ENCODE data around the gene PPP6R3. TPM values are rescaled to one million over a fixed set of nuclear protein-coding genes. Genes with fewer than 3 reads are reported as not detected.

The PPP6R3 gene
- polyA plus RNA-seq, 2 donors, result 23.0 to 24.8 TPM

DNA sequence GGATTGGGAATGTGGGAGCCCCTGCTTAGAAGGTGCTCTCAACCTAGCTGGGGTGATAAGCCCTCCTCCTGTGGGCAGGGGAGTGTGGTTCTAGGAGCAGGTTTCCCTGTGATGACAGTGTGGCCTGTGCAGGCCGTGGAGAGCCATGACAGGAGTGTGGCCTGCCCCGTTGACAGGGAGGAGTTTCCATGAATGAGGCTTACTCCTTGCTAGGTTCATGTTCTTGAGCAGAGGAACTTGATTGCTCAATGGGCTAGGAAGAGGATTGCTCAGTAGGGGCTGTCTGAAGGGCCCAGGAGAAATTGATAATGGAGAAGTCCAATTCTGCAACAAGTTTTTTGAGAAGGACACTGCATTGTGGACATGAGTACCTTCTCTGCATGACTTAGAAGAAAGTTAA is 92.0 kb downstream of the PPP6R3 start:
- no peaks in the 10 kb centered on the region for H3K9me3 ChIP-seq (ENCODE audit: control insufficient read depth in 2 of 2, insufficient read depth in 1 of 2, low read depth in 1 of 2, low read length in 1 of 2)
- H3K4me1 ChIP-seq (ENCODE audit: control insufficient read depth in 2 of 2, insufficient read depth in 2 of 2, low read length in 1 of 2), result no peaks in the 10 kb centered on the region
- peaks cover 11 to 16% of the 10 kb centered on the region in 2 donors for H3K36me3 ChIP-seq (ENCODE audit: control insufficient read depth in 2 of 2, insufficient read depth in 2 of 2, low read length in 1 of 2)
- no peaks in the 10 kb centered on the region for H3K27me3 ChIP-seq (ENCODE audit: control insufficient read depth in 1 of 2, insufficient read depth in 2 of 2, low read length in 2 of 2)
- H3K4me3 ChIP-seq (ENCODE audit: low read depth in 1 of 2, low read length in 2 of 2), result no peak overlapping the region
- no peak overlapping the region for H3K27ac ChIP-seq (ENCODE audit: low read depth in 2 of 2, low read length in 1 of 2)
- WGBS, 2 donors, result 90% methylated on average over 2 of the region's 2 CpGs

DNA sequence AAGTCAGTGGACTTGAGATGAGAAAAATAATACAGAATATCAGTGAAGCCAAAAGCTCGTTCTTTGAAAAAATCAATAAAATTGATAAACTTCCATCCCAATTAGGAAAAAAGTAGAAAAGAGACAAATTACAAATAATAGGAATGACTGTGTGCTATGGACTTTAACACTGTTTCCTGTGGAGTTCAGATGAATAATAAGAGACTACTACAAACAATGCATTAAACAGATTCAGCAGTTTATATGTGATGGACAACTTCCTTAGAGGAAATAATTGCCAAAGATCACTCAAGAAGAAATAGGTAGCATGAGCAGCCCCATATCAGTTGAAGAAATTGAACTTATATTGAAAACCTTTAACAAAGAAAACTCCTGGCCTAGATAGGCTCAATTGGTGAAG is 99.7 kb downstream of the PPP6R3 start:
- no peaks in the 10 kb centered on the region for H3K27me3 ChIP-seq (ENCODE audit: control insufficient read depth in 1 of 2, insufficient read depth in 2 of 2, low read length in 2 of 2)
- no peaks in the 10 kb centered on the region for H3K4me1 ChIP-seq (ENCODE audit: control insufficient read depth in 2 of 2, insufficient read depth in 2 of 2, low read length in 1 of 2)
- H3K27ac ChIP-seq (ENCODE audit: low read depth in 2 of 2, low read length in 1 of 2), result no peak overlapping the region
- H3K9me3 ChIP-seq (ENCODE audit: control insufficient read depth in 2 of 2, insufficient read depth in 1 of 2, low read depth in 1 of 2, low read length in 1 of 2), result no peaks in the 10 kb centered on the region
- peaks cover 3 to 13% of the 10 kb centered on the region in 2 donors for H3K36me3 ChIP-seq (ENCODE audit: control insufficient read depth in 2 of 2, insufficient read depth in 2 of 2, low read length in 1 of 2)
- 88 to 95% methylated on average over 1 of the region's 1 CpG for WGBS, 2 donors
- H3K4me3 ChIP-seq (ENCODE audit: low read depth in 1 of 2, low read length in 2 of 2), result no peak overlapping the region

DNA sequence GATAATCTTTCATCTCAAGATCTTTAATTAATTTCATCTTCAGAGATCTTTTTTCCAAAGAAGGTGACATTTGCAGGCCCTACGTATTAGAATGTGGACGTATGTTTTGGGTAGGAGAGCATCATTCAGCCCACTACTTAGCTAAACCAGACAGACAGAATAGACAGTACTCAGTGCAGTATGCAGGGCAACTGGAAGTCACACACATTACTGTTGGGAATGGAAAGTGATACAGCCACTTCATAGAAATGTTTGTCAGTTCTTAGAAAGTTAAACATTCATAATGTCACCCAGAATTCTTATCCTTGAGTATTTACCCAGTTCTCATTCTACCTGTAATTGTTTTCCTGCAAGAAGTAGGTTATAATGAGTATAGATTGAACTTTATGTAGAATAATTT is 102.9 kb downstream of the PPP6R3 start:
- Histone ChIP-seq H3K4me3 (ENCODE audit: low read depth in 1 of 2, low read length in 2 of 2) (no peak overlapping the region), H3K36me3 (ENCODE audit: control insufficient read depth in 2 of 2, insufficient read depth in 2 of 2, low read length in 1 of 2) (peaks cover 11 to 13% of the 10 kb centered on the region in 2 donors), H3K9me3 (ENCODE audit: control insufficient read depth in 2 of 2, insufficient read depth in 1 of 2, low read depth in 1 of 2, low read length in 1 of 2) (no peaks in the 10 kb centered on the region), H3K27ac (ENCODE audit: low read depth in 2 of 2, low read length in 1 of 2) (no peak overlapping the region), H3K4me1 (ENCODE audit: control insufficient read depth in 2 of 2, insufficient read depth in 2 of 2, low read length in 1 of 2) (no peaks in the 10 kb centered on the region), H3K27me3 (ENCODE audit: control insufficient read depth in 1 of 2, insufficient read depth in 2 of 2, low read length in 2 of 2) (no peaks in the 10 kb centered on the region)
- 94 to 95% methylated on average over 2 of the region's 2 CpGs for WGBS, 2 donors

DNA sequence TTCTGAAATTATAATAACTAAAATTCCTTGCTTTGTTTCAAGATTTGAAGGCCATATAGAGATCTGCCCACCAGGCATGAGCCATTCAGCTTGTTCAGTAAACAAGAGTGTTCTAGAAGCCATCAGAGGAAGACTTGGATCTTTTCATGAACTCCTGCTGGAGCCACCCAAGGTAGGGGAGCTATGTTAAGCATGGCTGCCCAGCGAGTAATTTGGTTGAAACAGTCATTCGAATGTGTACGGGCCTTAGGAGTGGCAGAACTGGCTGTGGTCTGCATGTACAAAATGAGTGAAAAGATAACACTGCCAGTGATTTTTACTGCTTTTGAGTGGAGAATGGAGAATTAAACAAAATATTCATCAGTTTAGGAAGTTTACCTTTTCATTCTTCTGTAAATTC is 103.7 kb downstream of the PPP6R3 start:
- no peak overlapping the region for H3K27ac ChIP-seq (ENCODE audit: low read depth in 2 of 2, low read length in 1 of 2)
- H3K27me3 ChIP-seq (ENCODE audit: control insufficient read depth in 1 of 2, insufficient read depth in 2 of 2, low read length in 2 of 2), result no peaks in the 10 kb centered on the region
- H3K4me1 ChIP-seq (ENCODE audit: control insufficient read depth in 2 of 2, insufficient read depth in 2 of 2, low read length in 1 of 2), result no peaks in the 10 kb centered on the region
- H3K4me3 ChIP-seq (ENCODE audit: low read depth in 1 of 2, low read length in 2 of 2), result no peak overlapping the region
- H3K9me3 ChIP-seq (ENCODE audit: control insufficient read depth in 2 of 2, insufficient read depth in 1 of 2, low read depth in 1 of 2, low read length in 1 of 2), result no peaks in the 10 kb centered on the region
- WGBS, 2 donors, result 97% methylated on average over 3 of the region's 3 CpGs
- H3K36me3 ChIP-seq (ENCODE audit: control insufficient read depth in 2 of 2, insufficient read depth in 2 of 2, low read length in 1 of 2), result peaks cover 11 to 13% of the 10 kb centered on the region in 2 donors

DNA sequence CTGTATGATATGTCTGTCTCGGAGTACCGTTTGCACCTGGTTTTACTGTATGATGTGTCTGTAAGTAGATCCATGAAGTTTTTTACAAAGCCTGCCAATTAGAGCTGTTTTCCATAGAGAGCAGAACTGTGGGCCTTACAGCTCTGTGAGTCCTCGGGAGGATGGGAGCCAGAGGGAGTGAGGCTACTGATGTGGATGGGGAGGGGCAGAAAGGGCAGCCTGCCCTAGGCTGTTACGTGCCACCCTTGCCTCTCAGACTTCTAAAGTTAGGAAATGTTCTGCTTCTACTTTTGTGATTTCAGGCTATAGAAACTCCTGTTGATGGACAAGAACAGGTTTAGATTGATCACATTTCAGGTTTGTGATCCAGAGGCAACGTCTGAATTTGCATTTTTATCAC is 105.2 kb downstream of the PPP6R3 start:
- H3K4me3 ChIP-seq (ENCODE audit: low read depth in 1 of 2, low read length in 2 of 2), result no peak overlapping the region
- H3K36me3 ChIP-seq (ENCODE audit: control insufficient read depth in 2 of 2, insufficient read depth in 2 of 2, low read length in 1 of 2), result peaks cover 10 to 11% of the 10 kb centered on the region in 2 donors
- no peaks in the 10 kb centered on the region for H3K4me1 ChIP-seq (ENCODE audit: control insufficient read depth in 2 of 2, insufficient read depth in 2 of 2, low read length in 1 of 2)
- H3K27ac ChIP-seq (ENCODE audit: low read depth in 2 of 2, low read length in 1 of 2), result no peak overlapping the region
- no peaks in the 10 kb centered on the region for H3K27me3 ChIP-seq (ENCODE audit: control insufficient read depth in 1 of 2, insufficient read depth in 2 of 2, low read length in 2 of 2)
- WGBS, 2 donors, result 72 to 78% methylated on average over 5 of the region's 5 CpGs
- H3K9me3 ChIP-seq (ENCODE audit: control insufficient read depth in 2 of 2, insufficient read depth in 1 of 2, low read depth in 1 of 2, low read length in 1 of 2), result no peaks in the 10 kb centered on the region

DNA sequence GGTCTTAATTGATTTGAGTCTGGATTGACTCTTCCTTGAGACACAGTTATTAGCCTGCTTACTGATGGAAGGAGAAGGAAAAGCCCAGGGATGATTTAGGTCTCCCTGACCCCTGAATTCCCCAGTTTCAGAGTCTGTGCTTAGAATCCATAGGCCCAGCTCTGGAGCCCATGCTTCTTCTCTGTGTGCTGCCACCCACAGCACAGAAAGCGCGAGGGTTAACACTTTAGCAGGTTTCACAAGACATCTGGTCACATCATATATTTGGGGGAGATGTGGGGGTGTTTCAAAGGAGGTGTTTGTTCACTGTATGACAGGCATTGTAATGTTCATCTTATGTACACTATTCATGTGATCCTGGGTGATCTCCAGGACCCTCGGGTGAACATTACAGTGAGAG is 107.0 kb downstream of the PPP6R3 start:
- WGBS, 2 donors, result 89 to 90% methylated on average over 3 of the region's 3 CpGs
- Histone ChIP-seq H3K27me3 (ENCODE audit: control insufficient read depth in 1 of 2, insufficient read depth in 2 of 2, low read length in 2 of 2) (no peaks in the 10 kb centered on the region), H3K36me3 (ENCODE audit: control insufficient read depth in 2 of 2, insufficient read depth in 2 of 2, low read length in 1 of 2) (peaks cover 16 to 18% of the 10 kb centered on the region in 2 donors), H3K4me1 (ENCODE audit: control insufficient read depth in 2 of 2, insufficient read depth in 2 of 2, low read length in 1 of 2) (no peaks in the 10 kb centered on the region), H3K27ac (ENCODE audit: low read depth in 2 of 2, low read length in 1 of 2) (no peak overlapping the region), H3K9me3 (ENCODE audit: control insufficient read depth in 2 of 2, insufficient read depth in 1 of 2, low read depth in 1 of 2, low read length in 1 of 2) (no peaks in the 10 kb centered on the region), H3K4me3 (ENCODE audit: low read depth in 1 of 2, low read length in 2 of 2) (no peak overlapping the region)

DNA sequence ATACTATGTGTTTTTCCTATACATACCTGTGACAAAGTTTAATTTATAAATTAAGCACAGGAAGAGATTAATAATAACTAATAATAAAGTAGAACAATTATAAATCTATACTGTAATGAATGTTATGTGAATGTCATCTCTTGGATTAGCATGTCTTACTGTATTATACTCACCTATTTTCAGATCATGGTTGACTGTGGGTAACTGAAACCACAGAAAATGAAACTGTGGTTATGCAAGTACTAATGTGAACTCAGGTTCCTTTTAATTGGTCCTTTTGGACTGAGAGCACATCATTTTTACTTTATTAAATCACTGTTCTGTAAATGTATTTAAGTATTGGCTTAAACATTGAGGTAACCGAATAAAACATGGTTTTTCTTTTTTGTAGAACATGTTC is 108.8 kb downstream of the PPP6R3 start:
- Histone ChIP-seq H3K36me3 (ENCODE audit: control insufficient read depth in 2 of 2, insufficient read depth in 2 of 2, low read length in 1 of 2) (peaks cover 15 to 17% of the 10 kb centered on the region in 2 donors), H3K4me3 (ENCODE audit: low read depth in 1 of 2, low read length in 2 of 2) (no peak overlapping the region)
- 78 to 84% methylated on average over 1 of the region's 1 CpG for WGBS, 2 donors

DNA sequence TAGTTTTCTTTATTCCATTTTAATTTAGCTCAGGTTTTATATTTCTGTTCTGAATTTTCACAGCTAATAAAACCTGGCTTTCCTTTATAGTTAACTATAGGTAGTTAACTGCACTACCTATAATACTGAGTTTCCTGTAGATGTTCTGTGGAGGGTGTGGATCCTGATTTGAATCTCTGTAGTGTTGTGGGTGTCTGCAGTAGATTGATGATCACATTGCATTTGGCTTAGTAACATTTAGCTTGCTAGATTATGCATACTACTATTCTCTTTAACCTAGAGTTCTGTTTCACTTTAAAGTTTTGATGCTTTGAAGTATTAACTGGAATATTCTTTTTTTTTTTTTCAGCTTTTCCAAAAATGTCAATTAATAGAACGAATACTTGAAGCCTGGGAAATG is 110.1 kb downstream of the PPP6R3 start:
- Histone ChIP-seq H3K36me3 (ENCODE audit: control insufficient read depth in 2 of 2, insufficient read depth in 2 of 2, low read length in 1 of 2) (peaks cover 13 to 14% of the 10 kb centered on the region in 2 donors), H3K27ac (ENCODE audit: low read depth in 2 of 2, low read length in 1 of 2) (no peak overlapping the region)
- WGBS, 2 donors, result 91 to 93% methylated on average over 1 of the region's 1 CpG

More for the DNA sequence above, 108.8 kb downstream of the PPP6R3 start:
- Histone ChIP-seq H3K27ac (ENCODE audit: low read depth in 2 of 2, low read length in 1 of 2) (no peak overlapping the region), H3K4me1 (ENCODE audit: control insufficient read depth in 2 of 2, insufficient read depth in 2 of 2, low read length in 1 of 2) (no peaks in the 10 kb centered on the region), H3K27me3 (ENCODE audit: control insufficient read depth in 1 of 2, insufficient read depth in 2 of 2, low read length in 2 of 2) (no peaks in the 10 kb centered on the region), H3K9me3 (ENCODE audit: control insufficient read depth in 2 of 2, insufficient read depth in 1 of 2, low read depth in 1 of 2, low read length in 1 of 2) (no peaks in the 10 kb centered on the region)

DNA sequence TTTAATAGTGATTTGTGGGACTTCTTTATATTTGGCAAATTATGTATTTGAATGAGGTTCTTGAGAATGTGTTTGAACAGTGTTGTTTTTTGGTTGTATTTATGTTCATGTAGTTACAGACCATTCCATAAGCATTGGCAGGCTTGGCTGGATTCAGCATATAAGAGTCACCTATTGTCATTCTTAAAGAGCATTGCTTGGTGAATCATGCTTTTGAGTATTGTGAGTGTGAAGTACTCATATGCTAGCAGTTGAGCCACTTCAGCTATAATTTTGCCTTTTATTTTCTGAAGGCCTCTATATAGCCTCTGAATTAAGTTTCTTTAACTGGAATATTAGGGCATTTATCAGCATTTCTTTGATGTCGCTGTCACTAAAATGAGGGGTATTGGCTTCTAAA is 113.8 kb downstream of the PPP6R3 start:
- Histone ChIP-seq H3K4me1 (ENCODE audit: control insufficient read depth in 2 of 2, insufficient read depth in 2 of 2, low read length in 1 of 2) (no peaks in the 10 kb centered on the region), H3K27me3 (ENCODE audit: control insufficient read depth in 1 of 2, insufficient read depth in 2 of 2, low read length in 2 of 2) (no peaks in the 10 kb centered on the region), H3K9me3 (ENCODE audit: control insufficient read depth in 2 of 2, insufficient read depth in 1 of 2, low read depth in 1 of 2, low read length in 1 of 2) (no peaks in the 10 kb centered on the region), H3K27ac (ENCODE audit: low read depth in 2 of 2, low read length in 1 of 2) (no peak overlapping the region), H3K36me3 (ENCODE audit: control insufficient read depth in 2 of 2, insufficient read depth in 2 of 2, low read length in 1 of 2) (peaks cover 16 to 19% of the 10 kb centered on the region in 2 donors), H3K4me3 (ENCODE audit: low read depth in 1 of 2, low read length in 2 of 2) (no peak overlapping the region)
- 98 to 100% methylated on average over 1 of the region's 1 CpG for WGBS, 2 donors

More for the DNA sequence above, 110.1 kb downstream of the PPP6R3 start:
- H3K4me1 ChIP-seq (ENCODE audit: control insufficient read depth in 2 of 2, insufficient read depth in 2 of 2, low read length in 1 of 2), result no peaks in the 10 kb centered on the region
- H3K9me3 ChIP-seq (ENCODE audit: control insufficient read depth in 2 of 2, insufficient read depth in 1 of 2, low read depth in 1 of 2, low read length in 1 of 2), result no peaks in the 10 kb centered on the region
- H3K27me3 ChIP-seq (ENCODE audit: control insufficient read depth in 1 of 2, insufficient read depth in 2 of 2, low read length in 2 of 2), result no peaks in the 10 kb centered on the region
- no peak overlapping the region for H3K4me3 ChIP-seq (ENCODE audit: low read depth in 1 of 2, low read length in 2 of 2)

DNA sequence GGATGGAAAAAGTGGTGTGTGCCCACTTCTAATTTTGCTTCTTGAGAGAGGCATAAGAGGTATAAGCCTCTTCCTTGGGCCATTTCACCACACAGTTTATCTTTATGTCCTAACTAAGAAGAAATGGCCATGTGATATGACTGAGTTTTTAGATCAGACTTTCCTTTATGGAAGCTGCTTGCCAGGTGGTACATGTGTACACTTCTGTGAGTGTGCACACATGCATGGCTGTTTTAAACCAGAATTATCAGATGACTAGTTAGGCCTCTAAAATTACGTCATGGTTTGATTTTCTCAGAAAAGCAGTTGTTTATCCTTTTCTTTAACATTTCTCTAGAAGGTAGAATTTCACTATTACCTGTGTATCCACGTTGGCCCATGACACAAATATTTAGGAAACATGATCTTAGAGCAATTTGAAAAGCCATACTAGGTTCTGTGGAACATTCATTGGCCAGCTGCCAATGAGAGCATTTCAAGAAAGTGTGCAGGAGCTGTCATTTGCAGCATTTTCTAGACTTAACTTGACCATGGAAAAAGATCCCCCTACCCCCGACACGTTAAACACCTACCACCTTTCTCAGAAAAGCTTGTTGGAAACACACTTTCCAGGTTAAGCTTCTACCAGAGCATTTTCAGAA is 114.6 kb downstream of the PPP6R3 start:
- Histone ChIP-seq H3K4me1 (ENCODE audit: control insufficient read depth in 2 of 2, insufficient read depth in 2 of 2, low read length in 1 of 2) (no peaks in the 10 kb centered on the region), H3K27me3 (ENCODE audit: control insufficient read depth in 1 of 2, insufficient read depth in 2 of 2, low read length in 2 of 2) (no peaks in the 10 kb centered on the region), H3K36me3 (ENCODE audit: control insufficient read depth in 2 of 2, insufficient read depth in 2 of 2, low read length in 1 of 2) (peaks cover 20 to 26% of the 10 kb centered on the region in 2 donors), H3K27ac (ENCODE audit: low read depth in 2 of 2, low read length in 1 of 2) (no peak overlapping the region), H3K9me3 (ENCODE audit: control insufficient read depth in 2 of 2, insufficient read depth in 1 of 2, low read depth in 1 of 2, low read length in 1 of 2) (no peaks in the 10 kb centered on the region), H3K4me3 (ENCODE audit: low read depth in 1 of 2, low read length in 2 of 2) (no peak overlapping the region)
- 78 to 85% methylated on average over 4 of the region's 4 CpGs for WGBS, 2 donors
